HCT116 (cell line): ENCODE results near the gene NUDT16. TPM values are rescaled to one million over a fixed set of nuclear protein-coding genes. Genes with fewer than 3 reads are reported as not detected.

Experiments
- ATAC-seq: fragments of 200-7000 bp; cut with Tn5 transposase; 2 replicates; pipeline ENCODE4 v1.9.1; 2020; ENCODE audit warnings: mild to moderate bottlenecking, moderate library complexity
- BruUV-seq: library from RNA; stranded (reverse); fragments of 400-500 nt; replicated peaks from 2 replicates; lab custom pipeline; 2021; lab: Mats Ljungman, UMichigan
- CTCF ChIA-PET: fragments of 300-600 bp; sonication (Branson Sonifier 250); formaldehyde crosslinking; loops from one replicate; lab custom pipeline; 2021; ENCODE audit warnings: antibody characterized with exemption; lab: Charles Lee
- POLR2A ChIA-PET: fragments of 300-600, 350-600 bp; sonication (Branson Sonifier 250); formaldehyde crosslinking; loops from one replicate; lab custom pipeline; 2021; ENCODE audit warnings: antibody characterized with exemption; lab: Charles Lee
- RAD21 ChIA-PET, 2 experiments: fragments of 300-600 bp; sonication (Branson Sonifier 250); formaldehyde crosslinking; loops; one replicate each; lab custom pipeline; 2023; ENCODE audit warnings: low total read pairs in 2 of 2; ENCODE audit not compliant: uncharacterized antibody in 2 of 2, unreplicated experiment in 2 of 2, low non-redundant PET in 1 of 2; lab: Charles Lee
- DNase-seq: peaks from one replicate; pipeline ENCODE4 v3.0.0-alpha.2; 2010; ENCODE audit warnings: low read depth, low spot score
- H2AFZ ChIP-seq: fragments of 200-600 bp; shearing (Covaris generic), sonication (generic); 2 replicates; pipeline ENCODE4 v1.6.1; 2017; ENCODE audit warnings: low read depth, mixed run types, mixed read lengths, antibody characterized with exemption, low read length; ENCODE audit not compliant: poor library complexity, severe bottlenecking
- H3K27ac ChIP-seq: 2 replicates; pipeline ENCODE4 v1.5.1; 2012; ENCODE audit warnings: low read depth, low read length
- H3K27me3 ChIP-seq: fragments of 200-600 bp; sonication (generic); 2 replicates; pipeline ENCODE4 v1.6.1; 2016; ENCODE audit warnings: mixed run types, low read length, mixed read lengths; ENCODE audit not compliant: insufficient read depth
- H3K36me3 ChIP-seq, 2 experiments: fragments of 200-500 bp in 1 of 2; fragments of 200-600 bp in 1 of 2; sonication (Bioruptor generic) in 1 of 2; sonication (generic) in 1 of 2; 2 replicates each; pipeline versions ENCODE4 v1.5.1 to v1.6.1; 2014 to 2016; ENCODE audit warnings: low read length in 2 of 2, inconsistent platforms in 1 of 2, mixed read lengths in 1 of 2, mixed run types in 1 of 2; ENCODE audit not compliant: insufficient read depth in 2 of 2, control insufficient read depth in 1 of 2
- H3K4me1 ChIP-seq, 2 experiments: fragments of 200-600 bp in 1 of 2; sonication (generic) in 1 of 2; 2 replicates each; pipeline versions ENCODE4 v1.5.1 to v1.6.1; 2012 to 2017; ENCODE audit warnings: low read length in 2 of 2, inconsistent platforms in 1 of 2, mild to moderate bottlenecking in 1 of 2, mixed read lengths in 1 of 2, mixed run types in 1 of 2, moderate library complexity in 1 of 2; ENCODE audit not compliant: insufficient read depth in 2 of 2, control insufficient read depth in 1 of 2
- H3K4me2 ChIP-seq: fragments of 200-600 bp; sonication (generic); 2 replicates; pipeline ENCODE4 v1.6.1; 2017; ENCODE audit warnings: mixed run types, low read length, mixed read lengths
- H3K4me3 ChIP-seq, 2 experiments: fragments of 200-600 bp in 1 of 2; sonication (generic) in 1 of 2; replicated peaks in 1 of 2; 2 replicates each; pipeline ENCODE4 v1.5.1; 2011 to 2016; ENCODE audit warnings: low read length in 2 of 2, control low read depth in 1 of 2, low read depth in 1 of 2, mild to moderate bottlenecking in 1 of 2, mixed read lengths in 1 of 2, mixed run types in 1 of 2
- H3K79me2 ChIP-seq: fragments of 200-600 bp; sonication (generic); 2 replicates; pipeline ENCODE4 v1.6.1; 2017; ENCODE audit warnings: mild to moderate bottlenecking, mixed run types, low read length, moderate library complexity, mixed read lengths; ENCODE audit not compliant: insufficient read depth
- H3K9ac ChIP-seq: fragments of 200-600 bp; sonication (generic); 2 replicates; pipeline ENCODE4 v1.6.1; 2016; ENCODE audit warnings: low read length, mixed read lengths
- H3K9me2 ChIP-seq: fragments of 200-600 bp; sonication (generic), shearing (Covaris generic); 2 replicates; pipeline ENCODE4 v1.6.1; 2017; ENCODE audit warnings: mixed run types, mild to moderate bottlenecking, moderate library complexity; ENCODE audit not compliant: insufficient read depth
- H3K9me3 ChIP-seq, 2 experiments: fragments of 200-500 bp in 1 of 2; fragments of 200-600 bp in 1 of 2; sonication (Bioruptor generic) in 1 of 2; sonication (generic) in 1 of 2; 2 replicates each; pipeline ENCODE4 v1.6.1; 2014 to 2017; ENCODE audit warnings: low read length in 2 of 2, mixed read lengths in 2 of 2, inconsistent platforms in 1 of 2, low read depth in 1 of 2, mild to moderate bottlenecking in 1 of 2, mixed run types in 1 of 2, moderate library complexity in 1 of 2; ENCODE audit not compliant: control insufficient read depth in 1 of 2, insufficient read depth in 1 of 2
- H4K20me1 ChIP-seq: fragments of 200-600 bp; sonication (generic), shearing (Covaris generic); 2 replicates; pipeline ENCODE4 v1.6.1; 2017; ENCODE audit warnings: mixed run types, mild to moderate bottlenecking, moderate library complexity; ENCODE audit not compliant: insufficient read depth
- CEBPB ChIP-seq: IDR thresholded peaks from 2 replicates; pipeline ENCODE4 v1.6.1; 2012; ENCODE audit warnings: low read depth
- EGR1 ChIP-seq: IDR thresholded peaks from 2 replicates; pipeline ENCODE4 v1.6.1; 2012; ENCODE audit warnings: low read depth
- ELF1 ChIP-seq: IDR thresholded peaks from 2 replicates; pipeline ENCODE4 v1.6.1; 2012; ENCODE audit warnings: low read depth, borderline replicate concordance
- EZH2 ChIP-seq: fragments of 200-600 bp; sonication (generic); IDR thresholded peaks from 2 replicates; pipeline ENCODE4 v1.6.1; 2017; ENCODE audit warnings: antibody characterized with exemption, mixed run types
- FOSL1 ChIP-seq: IDR thresholded peaks from 2 replicates; pipeline ENCODE4 v1.6.1; 2012; ENCODE audit warnings: low read depth
- POLR2A ChIP-seq: IDR thresholded peaks from 2 replicates; pipeline ENCODE4 v1.7.0; 2011; ENCODE audit warnings: borderline replicate concordance; ENCODE audit not compliant: insufficient read depth, insufficient read length; ENCODE audit errors: extremely low read depth
- RAD21 ChIP-seq: IDR thresholded peaks from 2 replicates; pipeline ENCODE4 v1.6.1; 2012; ENCODE audit warnings: low read depth, mild to moderate bottlenecking
- REST ChIP-seq: IDR thresholded peaks from 2 replicates; pipeline ENCODE4 v1.6.1; 2012; ENCODE audit warnings: low read depth
- SIN3A ChIP-seq: IDR thresholded peaks from 2 replicates; pipeline ENCODE4 v1.6.1; 2012; ENCODE audit warnings: low read depth
- SP1 ChIP-seq: IDR thresholded peaks from 2 replicates; pipeline ENCODE4 v1.6.1; 2012; ENCODE audit warnings: low read depth
- ZBTB33 ChIP-seq: IDR thresholded peaks from 2 replicates; pipeline ENCODE4 v1.6.1; 2011; ENCODE audit warnings: mild to moderate bottlenecking, low read length, moderate library complexity; ENCODE audit not compliant: insufficient replicate concordance; ENCODE audit errors: extremely low read depth
- ZFX ChIP-seq: fragments of 450-650 bp; IDR thresholded peaks from 2 replicates; pipeline ENCODE4 v1.6.1; 2017
- ZNF274 ChIP-seq: fragments of 200-500 bp; sonication (Bioruptor generic); IDR thresholded peaks from 2 replicates; pipeline ENCODE4 v1.6.1; 2014; ENCODE audit warnings: mild to moderate bottlenecking, low read depth, low read length, inconsistent platforms
- intact Hi-C: fragments of 100-400 bp; cut with micrococcal nuclease; formaldehyde crosslinking; loops from 2 replicates; pipeline ENCODE4 v1.10.0; 2022
- total RNA-seq: library from RNA; stranded (reverse); gene quantifications from one replicate; pipeline ENCODE4 v1.2.1, GENCODE V29; 2021; ENCODE audit not compliant: unreplicated experiment
- TF ChIP-seq, protein P1 (sequence below), 3 experiments: fragments of 200-600 bp in 1 of 3; sonication (generic) in 1 of 3; IDR thresholded peaks in 2 of 3; conservative IDR thresholded peaks in 1 of 3; 2 replicates each; pipeline ENCODE4 v1.5.1; 2012 to 2017; ENCODE audit warnings: low read depth in 2 of 3, low read length in 2 of 3, antibody characterized with exemption in 1 of 3, borderline replicate concordance in 1 of 3, control low read depth in 1 of 3, mild to moderate bottlenecking in 1 of 3, mixed read lengths in 1 of 3, mixed run types in 1 of 3, moderate library complexity in 1 of 3; ENCODE audit not compliant: insufficient read depth in 1 of 3
- TF ChIP-seq, protein P2 (sequence below): IDR thresholded peaks from 2 replicates; pipeline ENCODE4 v1.6.1; 2012

NUDT16 gene
- total RNA-seq, 1 experiment from 2014 or later = 9.7 TPM

DNA sequence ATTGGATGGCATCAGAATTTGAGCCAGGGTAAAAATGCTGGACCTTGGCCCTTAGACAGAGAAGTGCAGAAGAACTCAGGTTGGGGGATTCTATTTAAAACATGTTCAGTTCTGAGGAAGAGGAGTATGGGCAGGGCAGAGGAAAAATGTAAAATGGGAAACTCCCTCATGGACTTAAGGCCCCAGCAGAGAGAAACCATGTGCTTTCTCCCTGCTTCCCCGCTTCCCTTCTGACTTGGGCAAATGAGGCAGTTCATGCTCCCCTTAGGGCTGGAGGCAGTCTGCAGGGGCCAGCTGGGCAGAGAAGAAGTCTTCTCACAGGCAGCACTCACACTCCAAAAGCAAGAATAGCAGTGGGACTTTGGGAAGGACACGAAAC lies 9.9 kb upstream of the NUDT16 start:
- Histone ChIP-seq H3K27ac (no peak overlapping the region), H3K4me2 (no peak overlapping the region), H3K9me2 (no peaks in the 10 kb centered on the region), H3K9ac (no peak overlapping the region), H3K4me3 (no peak overlapping the region), H4K20me1 (no peaks in the 10 kb centered on the region), H2AFZ (no peak overlapping the region), H3K36me3 (no peaks in the 10 kb centered on the region), H3K27me3 (no peaks in the 10 kb centered on the region), H3K9me3 (no peaks in the 10 kb centered on the region), H3K4me1 (no peaks in the 10 kb centered on the region), H3K79me2 (no peaks in the 10 kb centered on the region; the same call in 1 of the 2 replicates)
- TF ChIP-seq CEBPB (no peak), POLR2A (no peak)
- ATAC-seq (no peak), DNase-seq (no peak)
- BruUV-seq = no TSS peak
- intact Hi-C loops = no loop called here
- ChIA-PET CTCF (no interaction called here), RAD21 (no interaction called here), POLR2A (no interaction called here)

DNA sequence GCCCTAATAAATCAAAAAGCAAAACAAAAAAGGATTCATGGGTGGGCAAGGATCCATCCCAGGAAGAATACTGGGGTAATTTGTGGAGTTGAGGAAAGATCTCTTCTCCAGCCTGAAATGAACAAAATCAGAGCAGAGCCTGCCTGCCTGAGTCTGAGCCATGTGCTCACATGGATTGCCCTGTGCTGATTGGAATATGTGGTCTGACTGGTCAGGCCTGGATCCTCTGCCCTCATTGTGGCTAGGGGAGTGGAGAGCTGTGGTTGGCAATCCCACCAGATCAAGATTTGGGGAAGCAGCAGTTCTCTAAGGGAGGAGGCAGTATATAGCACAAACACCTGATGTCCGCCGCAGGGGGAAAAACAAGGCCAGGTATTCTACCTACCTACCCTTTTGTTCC lies 6.8 kb upstream of the NUDT16 start:
- ChIA-PET POLR2A (no interaction called here), RAD21 (no interaction called here), CTCF (no interaction called here)
- Histone ChIP-seq H3K4me3 (no peak overlapping the region), H3K4me1 (no peaks in the 10 kb centered on the region), H3K27me3 (no peaks in the 10 kb centered on the region), H3K27ac (no peak overlapping the region), H3K9me3 (no peaks in the 10 kb centered on the region), H3K9me2 (no peaks in the 10 kb centered on the region), H4K20me1 (no peaks in the 10 kb centered on the region), H3K4me2 (no peak overlapping the region), H3K9ac (no peak overlapping the region), H3K36me3 (no peaks in the 10 kb centered on the region), H3K79me2 (no peaks in the 10 kb centered on the region), H2AFZ (no peak overlapping the region)
- ATAC-seq (no peak), DNase-seq (no peak)
- intact Hi-C loops = no loop called here
- BruUV-seq = no TSS peak
- TF ChIP-seq FOSL1 (no peak), RAD21 (no peak), REST (no peak), ZNF274 (no peak), EGR1 (no peak), ZFX (no peak), EZH2 (no peak), ELF1 (no peak), SIN3A (no peak), SP1 (no peak), ZBTB33 (no peak)
- TF ChIP-seq, protein P1, sequence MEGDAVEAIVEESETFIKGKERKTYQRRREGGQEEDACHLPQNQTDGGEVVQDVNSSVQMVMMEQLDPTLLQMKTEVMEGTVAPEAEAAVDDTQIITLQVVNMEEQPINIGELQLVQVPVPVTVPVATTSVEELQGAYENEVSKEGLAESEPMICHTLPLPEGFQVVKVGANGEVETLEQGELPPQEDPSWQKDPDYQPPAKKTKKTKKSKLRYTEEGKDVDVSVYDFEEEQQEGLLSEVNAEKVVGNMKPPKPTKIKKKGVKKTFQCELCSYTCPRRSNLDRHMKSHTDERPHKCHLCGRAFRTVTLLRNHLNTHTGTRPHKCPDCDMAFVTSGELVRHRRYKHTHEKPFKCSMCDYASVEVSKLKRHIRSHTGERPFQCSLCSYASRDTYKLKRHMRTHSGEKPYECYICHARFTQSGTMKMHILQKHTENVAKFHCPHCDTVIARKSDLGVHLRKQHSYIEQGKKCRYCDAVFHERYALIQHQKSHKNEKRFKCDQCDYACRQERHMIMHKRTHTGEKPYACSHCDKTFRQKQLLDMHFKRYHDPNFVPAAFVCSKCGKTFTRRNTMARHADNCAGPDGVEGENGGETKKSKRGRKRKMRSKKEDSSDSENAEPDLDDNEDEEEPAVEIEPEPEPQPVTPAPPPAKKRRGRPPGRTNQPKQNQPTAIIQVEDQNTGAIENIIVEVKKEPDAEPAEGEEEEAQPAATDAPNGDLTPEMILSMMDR (IDR thresholded peaks at IDR 0.05 in 2 of 3, conservative IDR thresholded peaks at IDR 0.05 in 1 of 3; ENCODE audit: borderline replicate concordance in 1 of 3, insufficient read depth in 1 of 3, low read depth in 2 of 3, low read length in 2 of 3) = no peak
- TF ChIP-seq, protein P2, sequence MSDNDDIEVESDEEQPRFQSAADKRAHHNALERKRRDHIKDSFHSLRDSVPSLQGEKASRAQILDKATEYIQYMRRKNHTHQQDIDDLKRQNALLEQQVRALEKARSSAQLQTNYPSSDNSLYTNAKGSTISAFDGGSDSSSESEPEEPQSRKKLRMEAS = no peak
